AG09309 (cell line): ENCODE results near the gene VAPB.

Experiments
- DNase-seq: peaks from one replicate; pipeline ENCODE4 v3.0.0-alpha.2; 2010; ENCODE audit warnings: low read depth
- H3K4me3 ChIP-seq: 2 replicates; pipeline ENCODE4 v1.5.1; 2011; ENCODE audit warnings: mild to moderate bottlenecking, low read depth, low read length, moderate library complexity; ENCODE audit not compliant: control insufficient read depth
- TF ChIP-seq, protein P1 (sequence below): IDR thresholded peaks from 2 replicates; pipeline ENCODE4 v1.5.1; 2011; ENCODE audit warnings: mild to moderate bottlenecking, low read depth, low read length, inconsistent platforms; ENCODE audit not compliant: insufficient read depth, control insufficient read depth; ENCODE audit errors: missing control alignments

The VAPB gene, protein sequence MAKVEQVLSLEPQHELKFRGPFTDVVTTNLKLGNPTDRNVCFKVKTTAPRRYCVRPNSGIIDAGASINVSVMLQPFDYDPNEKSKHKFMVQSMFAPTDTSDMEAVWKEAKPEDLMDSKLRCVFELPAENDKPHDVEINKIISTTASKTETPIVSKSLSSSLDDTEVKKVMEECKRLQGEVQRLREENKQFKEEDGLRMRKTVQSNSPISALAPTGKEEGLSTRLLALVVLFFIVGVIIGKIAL

DNA sequence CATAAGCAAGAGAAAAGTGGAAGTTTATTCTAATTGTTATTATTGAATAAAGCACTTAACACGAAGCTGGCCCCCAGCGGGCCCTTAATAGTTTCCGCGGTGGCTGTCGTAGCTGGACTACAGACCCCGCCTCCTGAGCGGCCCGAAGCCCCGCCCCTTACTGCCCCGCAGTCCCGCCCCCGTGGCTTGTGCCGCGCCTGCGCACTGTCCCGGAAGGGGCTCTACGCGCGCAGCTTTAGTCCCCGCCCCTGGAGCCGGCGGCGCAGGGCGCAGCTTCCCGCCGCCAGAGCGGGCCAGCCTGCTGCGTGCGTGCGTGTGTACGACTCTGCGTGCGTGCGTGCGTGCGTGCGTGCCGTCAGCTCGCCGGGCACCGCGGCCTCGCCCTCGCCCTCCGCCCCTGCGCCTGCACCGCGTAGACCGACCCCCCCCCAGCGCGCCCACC is at the start of gene VAPB:
Gene VAPB, plus strand, starts transcription at position 348 of the 442 bp plus-strand sequence. CDS start 231 bp downstream, outside the sequence.
- TF ChIP-seq, protein P1, sequence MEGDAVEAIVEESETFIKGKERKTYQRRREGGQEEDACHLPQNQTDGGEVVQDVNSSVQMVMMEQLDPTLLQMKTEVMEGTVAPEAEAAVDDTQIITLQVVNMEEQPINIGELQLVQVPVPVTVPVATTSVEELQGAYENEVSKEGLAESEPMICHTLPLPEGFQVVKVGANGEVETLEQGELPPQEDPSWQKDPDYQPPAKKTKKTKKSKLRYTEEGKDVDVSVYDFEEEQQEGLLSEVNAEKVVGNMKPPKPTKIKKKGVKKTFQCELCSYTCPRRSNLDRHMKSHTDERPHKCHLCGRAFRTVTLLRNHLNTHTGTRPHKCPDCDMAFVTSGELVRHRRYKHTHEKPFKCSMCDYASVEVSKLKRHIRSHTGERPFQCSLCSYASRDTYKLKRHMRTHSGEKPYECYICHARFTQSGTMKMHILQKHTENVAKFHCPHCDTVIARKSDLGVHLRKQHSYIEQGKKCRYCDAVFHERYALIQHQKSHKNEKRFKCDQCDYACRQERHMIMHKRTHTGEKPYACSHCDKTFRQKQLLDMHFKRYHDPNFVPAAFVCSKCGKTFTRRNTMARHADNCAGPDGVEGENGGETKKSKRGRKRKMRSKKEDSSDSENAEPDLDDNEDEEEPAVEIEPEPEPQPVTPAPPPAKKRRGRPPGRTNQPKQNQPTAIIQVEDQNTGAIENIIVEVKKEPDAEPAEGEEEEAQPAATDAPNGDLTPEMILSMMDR, result no peak
- DNase-seq, result peak; percentile 86
- peak within 1 kb of the TSS; percentile 55 for H3K4me3 ChIP-seq

DNA sequence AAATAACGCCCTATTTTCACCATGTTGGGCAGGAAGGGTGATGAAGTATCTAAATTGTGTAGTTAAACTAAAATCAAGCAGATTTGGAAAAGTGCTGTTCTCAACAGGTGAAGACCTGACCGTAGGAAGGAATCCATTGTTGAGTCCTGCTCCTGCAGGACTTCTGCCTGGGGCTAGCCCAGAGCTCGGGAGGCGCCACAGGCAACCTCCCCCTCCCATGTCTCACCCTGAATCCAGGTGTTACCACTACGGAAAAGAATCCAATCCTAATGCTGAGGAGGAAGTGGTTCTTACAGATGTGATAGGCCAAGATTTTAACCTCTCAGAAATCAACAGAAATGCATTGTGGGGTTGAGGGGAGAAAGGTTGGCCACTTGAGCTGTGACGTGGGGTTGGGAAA is 49.3 kb upstream of the VAPB start:
- H3K4me3 ChIP-seq, result no peak overlapping the region
- no peak for DNase-seq
- TF ChIP-seq, protein P1, result no peak

DNA sequence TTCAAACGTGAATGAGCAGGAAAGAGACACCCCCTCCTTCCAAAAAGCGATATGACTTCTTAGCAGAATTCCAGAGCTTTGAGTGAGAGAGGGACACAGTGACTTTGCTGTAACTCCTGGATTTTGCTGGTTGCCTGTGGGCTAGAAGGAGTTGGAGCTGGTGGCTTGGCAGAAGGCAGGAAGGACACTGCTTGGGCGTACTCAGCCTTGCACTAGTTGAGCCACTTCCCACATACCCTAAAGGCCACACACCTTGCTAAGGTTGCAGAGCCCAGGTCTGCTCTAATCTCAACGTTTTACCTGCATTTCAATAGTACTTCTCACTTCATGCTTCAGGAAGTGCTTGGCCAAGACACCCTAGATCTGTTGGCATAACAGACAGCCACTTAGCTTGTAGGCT is 48.9 kb upstream of the VAPB start:
- no peak overlapping the region for H3K4me3 ChIP-seq
- no peak for DNase-seq
- TF ChIP-seq, protein P1, result no peak

DNA sequence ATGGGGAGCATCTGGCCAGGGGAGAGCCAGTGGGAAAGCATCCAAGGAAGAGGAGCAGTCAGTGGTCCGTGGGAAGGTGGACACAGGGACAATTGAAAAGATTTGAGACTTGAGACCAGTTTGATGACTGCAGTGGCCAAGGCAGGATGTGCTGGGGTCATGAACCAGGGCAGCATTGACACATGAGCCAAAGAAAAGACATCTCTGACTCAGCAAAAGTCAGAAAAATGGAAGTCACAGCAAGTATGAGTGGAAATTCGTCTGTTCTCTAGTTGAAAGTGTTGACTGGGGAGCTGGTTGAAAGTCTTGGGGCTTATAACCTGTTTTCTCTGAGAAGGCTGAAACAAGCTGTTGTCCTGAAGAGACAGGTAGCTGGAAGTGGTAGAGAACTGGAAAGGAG is 48.2 kb upstream of the VAPB start:
- H3K4me3 ChIP-seq, result no peak overlapping the region
- DNase-seq, result no peak
- TF ChIP-seq, protein P1, result no peak

DNA sequence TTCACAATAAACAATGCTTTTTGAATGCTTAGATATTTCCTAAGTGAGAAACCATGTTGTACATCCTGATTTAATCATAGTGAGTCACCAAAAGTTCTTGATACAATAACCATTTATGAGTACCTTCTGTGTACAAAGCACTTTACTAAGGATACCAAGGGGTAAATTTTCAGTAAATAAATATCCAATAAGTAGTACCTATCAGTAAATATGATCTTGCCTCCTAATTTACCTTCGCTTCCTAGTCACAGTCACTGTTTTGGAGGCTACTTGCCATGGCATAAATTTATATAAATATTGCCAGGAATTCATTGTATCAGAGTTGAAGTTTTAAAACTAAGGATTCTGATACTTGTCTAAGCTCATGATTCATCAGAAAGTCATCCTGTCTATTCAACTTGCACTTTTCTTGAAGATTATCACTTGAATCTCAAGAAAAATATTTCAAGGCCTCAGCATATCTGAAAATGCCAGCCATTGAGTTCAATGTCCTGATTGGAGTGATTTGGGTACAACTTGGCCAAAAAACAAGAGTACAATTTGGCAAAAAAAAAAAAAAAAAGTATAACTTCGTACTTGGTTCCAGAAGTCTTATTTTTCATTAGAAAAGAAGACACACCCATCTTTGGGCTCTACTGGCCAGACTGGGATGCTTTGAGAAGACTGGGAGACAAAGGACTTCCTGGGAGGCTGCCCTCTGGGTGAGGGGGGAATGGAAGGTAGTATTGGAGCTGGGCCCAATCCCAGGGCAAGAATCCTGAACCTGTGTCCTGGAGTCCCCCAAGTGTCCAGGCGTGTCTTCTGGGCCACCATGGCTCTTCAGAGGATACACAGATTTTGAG is 46.7 kb upstream of the VAPB start:
- DNase-seq, result no peak
- no peak overlapping the region for H3K4me3 ChIP-seq

DNA sequence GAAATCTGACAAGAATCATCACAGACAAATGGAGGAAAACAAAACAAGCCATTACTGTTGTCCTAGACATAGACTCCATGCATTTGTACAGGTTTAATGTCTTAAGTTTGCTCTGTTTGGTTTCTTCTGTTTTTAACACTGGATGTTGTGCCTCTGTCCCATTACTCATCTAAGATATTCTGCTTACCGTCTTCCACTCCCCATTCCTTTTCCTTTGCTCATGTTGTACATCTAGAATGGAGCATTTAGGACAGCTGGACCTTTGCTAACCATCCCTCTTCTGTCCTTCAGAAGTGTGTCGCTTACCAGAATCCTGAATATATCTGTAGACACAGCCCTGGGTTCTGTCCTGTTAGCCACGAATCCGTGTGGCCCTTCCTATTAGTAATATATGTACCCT is 44.3 kb upstream of the VAPB start:
- TF ChIP-seq, protein P1, result no peak
- H3K4me3 ChIP-seq, result no peak overlapping the region
- DNase-seq, result no peak

More for the DNA sequence above, 46.7 kb upstream of the VAPB start:
- TF ChIP-seq, protein P1, result no peak
